Osteocyte (in vitro differentiated cells): ENCODE results near the gene PHF23. TPM values are rescaled to one million over a fixed set of nuclear protein-coding genes. Genes with fewer than 3 reads are reported as not detected.
A peak's percentile ranks its signal among the peaks of the same experiment; 100 is the strongest.

Experiments used
- DNase-seq: peaks from one replicate; pipeline ENCODE4 v3.0.0; 2021; ENCODE audit warnings: mixed read lengths; ENCODE audit not compliant: unreplicated experiment; ENCODE audit errors: extremely low spot score
- H3K27ac Mint-ChIP-seq: one replicate; pipeline ENCODE4 v1.8.0; 2021; ENCODE audit warnings: mild to moderate bottlenecking, mixed read lengths; ENCODE audit not compliant: unreplicated experiment
- H3K27me3 Mint-ChIP-seq: one replicate; pipeline ENCODE4 v1.8.0; 2021; ENCODE audit warnings: mixed read lengths; ENCODE audit not compliant: unreplicated experiment
- H3K36me3 Mint-ChIP-seq: one replicate; pipeline ENCODE4 v1.8.0; 2021; ENCODE audit warnings: mixed read lengths; ENCODE audit not compliant: unreplicated experiment
- H3K4me1 Mint-ChIP-seq: one replicate; pipeline ENCODE4 v1.8.0; 2021; ENCODE audit warnings: mixed read lengths; ENCODE audit not compliant: unreplicated experiment
- H3K4me3 Mint-ChIP-seq: one replicate; pipeline ENCODE4 v1.8.0; 2021; ENCODE audit warnings: mild to moderate bottlenecking, moderate library complexity, mixed read lengths; ENCODE audit not compliant: unreplicated experiment
- H3K9me3 Mint-ChIP-seq: one replicate; pipeline ENCODE4 v1.8.0; 2021; ENCODE audit warnings: mixed read lengths; ENCODE audit not compliant: unreplicated experiment
- total RNA-seq: library from RNA; stranded (reverse); gene quantifications from 2 replicates; pipeline ENCODE4 v1.2.1, GENCODE V29; 2021
- TF ChIP-seq, protein P1 (sequence below): fragments of 200-600 bp; sonication (generic); IDR thresholded peaks from 2 replicates; pipeline ENCODE4 v1.5.0; 2021; ENCODE audit warnings: antibody characterized with exemption, mild to moderate bottlenecking, moderate library complexity

The PHF23 gene
- total RNA-seq, 1 donor from 2014 or later: 51.6 TPM

DNA sequence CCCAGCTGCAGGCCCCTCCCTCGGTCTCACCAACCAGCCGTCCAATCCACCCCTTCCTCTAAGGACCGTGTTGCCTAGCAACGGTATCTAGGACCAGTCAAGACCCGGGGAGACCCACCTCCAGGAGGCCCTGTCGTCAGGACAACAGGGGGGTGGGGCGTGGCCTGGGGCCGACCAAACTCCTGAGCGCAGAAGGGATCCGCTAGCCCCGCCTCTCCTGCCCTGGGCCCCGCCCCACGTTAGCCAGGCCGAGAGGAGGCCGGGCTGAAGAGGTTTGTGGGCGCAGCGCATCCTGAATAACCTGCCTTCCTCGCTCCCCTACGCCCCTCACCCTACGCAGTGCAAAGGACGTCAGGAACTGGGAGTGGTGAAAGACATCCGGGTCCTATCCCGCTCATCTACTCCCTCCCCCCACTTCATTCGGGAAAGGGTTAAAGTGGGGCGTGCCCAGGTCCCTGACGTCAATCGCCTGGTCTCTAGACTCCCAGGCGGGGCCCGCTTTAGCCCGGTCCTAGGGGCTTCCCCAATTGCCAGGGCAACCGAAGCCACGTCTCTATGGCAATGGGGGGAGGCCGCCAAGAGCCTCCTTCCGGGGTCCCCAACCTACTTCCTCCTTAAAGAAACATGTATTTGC, 34.3 kb downstream of the PHF23 start:
- no peaks in the 10 kb centered on the region for H3K27me3 Mint-ChIP-seq
- peak overlapping the region; percentile 70 for H3K4me3 Mint-ChIP-seq
- peaks cover 13% of the 10 kb centered on the region for H3K36me3 Mint-ChIP-seq
- H3K9me3 Mint-ChIP-seq: no peaks in the 10 kb centered on the region
- peak overlapping the region; percentile 89 for H3K27ac Mint-ChIP-seq
- H3K4me1 Mint-ChIP-seq: peaks cover 16% of the 10 kb centered on the region
- DNase-seq: peak; percentile 90
- TF ChIP-seq, protein P1, sequence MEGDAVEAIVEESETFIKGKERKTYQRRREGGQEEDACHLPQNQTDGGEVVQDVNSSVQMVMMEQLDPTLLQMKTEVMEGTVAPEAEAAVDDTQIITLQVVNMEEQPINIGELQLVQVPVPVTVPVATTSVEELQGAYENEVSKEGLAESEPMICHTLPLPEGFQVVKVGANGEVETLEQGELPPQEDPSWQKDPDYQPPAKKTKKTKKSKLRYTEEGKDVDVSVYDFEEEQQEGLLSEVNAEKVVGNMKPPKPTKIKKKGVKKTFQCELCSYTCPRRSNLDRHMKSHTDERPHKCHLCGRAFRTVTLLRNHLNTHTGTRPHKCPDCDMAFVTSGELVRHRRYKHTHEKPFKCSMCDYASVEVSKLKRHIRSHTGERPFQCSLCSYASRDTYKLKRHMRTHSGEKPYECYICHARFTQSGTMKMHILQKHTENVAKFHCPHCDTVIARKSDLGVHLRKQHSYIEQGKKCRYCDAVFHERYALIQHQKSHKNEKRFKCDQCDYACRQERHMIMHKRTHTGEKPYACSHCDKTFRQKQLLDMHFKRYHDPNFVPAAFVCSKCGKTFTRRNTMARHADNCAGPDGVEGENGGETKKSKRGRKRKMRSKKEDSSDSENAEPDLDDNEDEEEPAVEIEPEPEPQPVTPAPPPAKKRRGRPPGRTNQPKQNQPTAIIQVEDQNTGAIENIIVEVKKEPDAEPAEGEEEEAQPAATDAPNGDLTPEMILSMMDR: no peak

DNA sequence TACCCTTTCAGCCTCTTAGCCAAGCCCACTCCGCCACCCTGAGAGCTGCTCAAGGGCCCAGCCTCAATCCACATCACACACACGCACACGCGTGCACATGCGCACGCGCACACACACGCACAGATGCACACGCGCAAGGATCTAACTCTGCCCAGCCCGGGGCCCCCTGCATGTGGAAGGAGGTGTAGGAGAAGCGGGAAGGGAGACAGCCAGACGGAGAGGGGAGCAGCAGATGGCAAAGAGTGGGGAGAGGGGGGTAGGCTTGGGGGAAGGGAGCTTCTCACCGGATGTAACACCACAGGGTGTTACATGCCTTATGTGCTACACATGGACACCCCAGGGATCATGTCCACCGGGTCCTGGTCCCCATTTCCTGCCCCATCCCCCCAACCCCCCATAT, 34.9 kb downstream of the PHF23 start:
- peak overlapping the region; percentile 89 for H3K27ac Mint-ChIP-seq
- H3K4me3 Mint-ChIP-seq: peak overlapping the region; percentile 70
- TF ChIP-seq, protein P1: no peak
- peaks cover 13% of the 10 kb centered on the region for H3K36me3 Mint-ChIP-seq
- no peak for DNase-seq
- H3K27me3 Mint-ChIP-seq: no peaks in the 10 kb centered on the region
- H3K9me3 Mint-ChIP-seq: no peaks in the 10 kb centered on the region
- H3K4me1 Mint-ChIP-seq: peaks cover 16% of the 10 kb centered on the region

DNA sequence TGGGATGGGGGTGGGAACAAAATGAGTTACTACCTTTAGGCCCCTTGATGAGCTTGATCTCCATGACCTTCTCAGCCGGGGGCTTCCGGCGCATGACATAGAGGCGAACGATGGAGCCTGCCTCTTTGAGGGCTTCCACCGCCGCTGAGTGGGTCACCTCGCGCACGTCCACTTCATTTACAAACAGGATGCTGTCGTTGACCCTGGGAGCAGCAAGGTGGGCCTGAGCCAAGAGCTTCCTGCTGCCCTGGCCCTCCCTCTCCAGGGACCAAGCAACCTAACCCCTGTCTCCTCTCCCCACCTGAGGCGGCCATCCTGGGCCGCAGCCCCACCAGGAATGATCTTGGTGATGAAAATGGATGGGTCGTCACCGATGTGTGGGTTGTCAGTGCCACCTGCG, 35.9 kb downstream of the PHF23 start:
- Mint-ChIP-seq H3K36me3 (peaks cover 13% of the 10 kb centered on the region), H3K27ac (no peak overlapping the region), H3K4me3 (no peak overlapping the region), H3K27me3 (no peaks in the 10 kb centered on the region), H3K4me1 (peaks cover 16% of the 10 kb centered on the region), H3K9me3 (no peaks in the 10 kb centered on the region)
- DNase-seq: no peak
- TF ChIP-seq, protein P1: no peak

DNA sequence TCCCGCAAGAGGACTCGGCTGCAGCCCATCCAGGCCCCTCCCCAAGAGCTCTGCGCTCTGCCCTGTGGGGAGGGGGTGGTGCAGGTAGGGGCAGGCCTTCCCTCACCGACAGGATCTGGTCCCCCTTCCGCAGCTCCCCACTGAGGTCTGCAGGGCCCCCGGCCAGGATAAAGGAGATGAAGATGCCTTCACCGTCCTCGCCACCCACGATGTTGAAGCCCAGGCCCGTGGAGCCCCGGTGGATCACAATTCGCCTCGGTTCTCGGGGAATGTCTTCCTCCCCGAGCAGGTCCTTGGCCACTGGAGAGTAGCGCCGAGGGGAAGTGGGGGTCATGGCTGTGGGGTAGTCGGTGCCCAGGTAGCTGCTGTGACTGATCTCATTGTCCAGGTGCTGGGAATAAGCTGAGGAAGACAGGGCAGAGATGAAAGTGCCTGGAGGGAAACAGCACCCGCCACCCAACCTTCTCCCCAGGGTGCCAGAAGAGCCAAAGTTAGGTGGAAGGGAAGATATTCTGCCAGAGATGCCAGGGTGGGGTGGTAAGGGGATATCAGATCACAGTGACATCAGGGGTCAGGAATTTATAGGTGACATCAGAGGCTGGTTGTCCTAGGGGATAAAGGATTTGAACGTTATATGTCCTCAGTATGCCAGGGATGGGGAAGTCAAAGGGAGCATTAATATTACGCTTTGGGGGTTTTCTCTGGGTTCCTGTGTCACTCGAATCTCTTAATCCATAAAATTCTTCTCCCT, 42.4 kb downstream of the PHF23 start:
- H3K27me3 Mint-ChIP-seq: no peaks in the 10 kb centered on the region
- TF ChIP-seq, protein P1: no peak
- H3K4me1 Mint-ChIP-seq: no peaks in the 10 kb centered on the region
- H3K4me3 Mint-ChIP-seq: no peak overlapping the region
- H3K36me3 Mint-ChIP-seq: peaks cover 21% of the 10 kb centered on the region
- H3K27ac Mint-ChIP-seq: no peak overlapping the region
- no peak for DNase-seq
- H3K9me3 Mint-ChIP-seq: no peaks in the 10 kb centered on the region

DNA sequence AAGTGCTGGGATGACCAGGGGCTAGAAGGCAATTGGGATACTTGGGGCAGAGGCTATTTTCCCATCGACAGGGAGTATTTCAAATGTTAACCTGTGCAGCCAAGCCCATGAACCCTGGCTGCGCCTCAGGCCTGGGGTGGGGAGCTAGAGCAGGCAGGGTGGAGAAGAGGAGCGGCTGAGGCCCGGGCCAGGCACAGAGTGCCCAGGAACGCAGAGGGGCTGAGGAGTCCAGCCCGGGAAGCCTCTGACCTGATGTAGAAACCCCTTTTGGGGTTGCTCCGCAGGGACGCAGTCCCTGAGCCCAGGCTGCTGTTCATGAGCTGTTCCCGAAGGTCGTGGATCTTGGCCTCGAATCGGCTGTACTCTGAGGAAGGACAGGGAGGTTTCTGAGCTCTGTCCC, 43.3 kb downstream of the PHF23 start:
- H3K9me3 Mint-ChIP-seq: no peaks in the 10 kb centered on the region
- H3K4me3 Mint-ChIP-seq: no peak overlapping the region
- DNase-seq: no peak

More for the DNA sequence above, 43.3 kb downstream of the PHF23 start:
- Mint-ChIP-seq H3K27ac (no peak overlapping the region), H3K4me1 (no peaks in the 10 kb centered on the region), H3K36me3 (peaks cover 19% of the 10 kb centered on the region), H3K27me3 (no peaks in the 10 kb centered on the region)
- TF ChIP-seq, protein P1: no peak
